ENCODE measurements around the gene RHEB. TPM values are rescaled to one million over a fixed set of nuclear protein-coding genes. Genes with fewer than 3 reads are reported as not detected.

Gene RHEB
- total and polyA plus RNA-seq, 2 experiments from 2014 or later, result 111 to 135 TPM

DNA sequence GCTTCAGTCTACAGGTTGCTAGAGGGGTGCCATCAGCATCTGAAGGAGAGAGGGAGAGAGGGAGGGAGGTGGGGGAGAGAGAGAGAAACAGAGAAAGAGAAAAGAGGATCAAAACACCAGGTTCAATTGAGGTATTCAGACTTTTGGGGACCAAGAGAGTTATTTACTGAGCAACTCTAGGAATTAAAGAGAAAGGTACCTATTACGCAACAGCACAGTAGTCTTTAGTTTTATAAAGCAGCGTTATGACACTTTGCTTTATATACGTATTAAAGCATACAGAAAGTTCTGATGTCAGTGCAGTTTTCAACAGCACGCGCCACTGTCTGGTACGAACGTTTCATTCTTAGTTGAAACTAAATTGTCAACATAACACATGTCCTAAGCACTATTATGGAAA, 41.8 kb downstream of the RHEB start:
- Histone ChIP-seq H3K4me3 (no peak overlapping the region), H3K27ac (no peak overlapping the region), H3K4me2 (no peak overlapping the region), H3K9me3 (ENCODE audit: low read depth) (no peaks in the 10 kb centered on the region), H2AFZ (no peak overlapping the region), H3K79me2 (peaks cover 76% of the 10 kb centered on the region), H3K27me3 (no peaks in the 10 kb centered on the region), H4K20me1 (ENCODE audit: insufficient read depth, poor library complexity, severe bottlenecking) (peaks cover 14% of the 10 kb centered on the region), H3K36me3 (replicated peaks; ENCODE audit: insufficient read depth, low read depth) (no peaks in the 10 kb centered on the region), H3K4me1 (ENCODE audit: insufficient read depth) (no peaks in the 10 kb centered on the region), H3K9me2 (replicated peaks; ENCODE audit: insufficient read depth) (no peaks in the 10 kb centered on the region)
- no peak for DNase-seq (ENCODE audit: low spot score)
- 97% methylated on average over 7 of the region's 7 CpGs for WGBS (ENCODE audit: low lambda C conversion rate, missing lambda C conversion rate)
- no peak for TF ChIP-seq EZH2phosphoT487 (IDR thresholded peaks at IDR 0.05; ENCODE audit: low read depth, severe bottlenecking, unreplicated experiment)
- TF ChIP-seq EZH2 (IDR thresholded peaks at IDR 0.05; ENCODE audit: borderline replicate concordance), result no peak
- TF ChIP-seq, protein P1, sequence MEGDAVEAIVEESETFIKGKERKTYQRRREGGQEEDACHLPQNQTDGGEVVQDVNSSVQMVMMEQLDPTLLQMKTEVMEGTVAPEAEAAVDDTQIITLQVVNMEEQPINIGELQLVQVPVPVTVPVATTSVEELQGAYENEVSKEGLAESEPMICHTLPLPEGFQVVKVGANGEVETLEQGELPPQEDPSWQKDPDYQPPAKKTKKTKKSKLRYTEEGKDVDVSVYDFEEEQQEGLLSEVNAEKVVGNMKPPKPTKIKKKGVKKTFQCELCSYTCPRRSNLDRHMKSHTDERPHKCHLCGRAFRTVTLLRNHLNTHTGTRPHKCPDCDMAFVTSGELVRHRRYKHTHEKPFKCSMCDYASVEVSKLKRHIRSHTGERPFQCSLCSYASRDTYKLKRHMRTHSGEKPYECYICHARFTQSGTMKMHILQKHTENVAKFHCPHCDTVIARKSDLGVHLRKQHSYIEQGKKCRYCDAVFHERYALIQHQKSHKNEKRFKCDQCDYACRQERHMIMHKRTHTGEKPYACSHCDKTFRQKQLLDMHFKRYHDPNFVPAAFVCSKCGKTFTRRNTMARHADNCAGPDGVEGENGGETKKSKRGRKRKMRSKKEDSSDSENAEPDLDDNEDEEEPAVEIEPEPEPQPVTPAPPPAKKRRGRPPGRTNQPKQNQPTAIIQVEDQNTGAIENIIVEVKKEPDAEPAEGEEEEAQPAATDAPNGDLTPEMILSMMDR (IDR thresholded peaks at IDR 0.05; ENCODE audit: poor library complexity), result no peak

- Histone ChIP-seq H3K9me3 (ENCODE audit: low read depth) (no peaks in the 10 kb centered on the region), H3K79me2 (peaks cover 45% of the 10 kb centered on the region), H3K4me1 (ENCODE audit: insufficient read depth) (no peaks in the 10 kb centered on the region), H3K36me3 (replicated peaks; ENCODE audit: insufficient read depth, low read depth) (peaks cover 3% of the 10 kb centered on the region), H4K20me1 (ENCODE audit: insufficient read depth, poor library complexity, severe bottlenecking) (peaks cover 13% of the 10 kb centered on the region), H3K27ac (no peak overlapping the region), H3K9me2 (replicated peaks; ENCODE audit: insufficient read depth) (no peaks in the 10 kb centered on the region), H3K27me3 (no peaks in the 10 kb centered on the region), H3K4me3 (no peak overlapping the region), H3K4me2 (no peak overlapping the region), H2AFZ (no peak overlapping the region)
- TF ChIP-seq, protein P1 (IDR thresholded peaks at IDR 0.05; ENCODE audit: poor library complexity), result no peak
- TF ChIP-seq EZH2 (IDR thresholded peaks at IDR 0.05; ENCODE audit: borderline replicate concordance) (no peak), EZH2phosphoT487 (IDR thresholded peaks at IDR 0.05; ENCODE audit: low read depth, severe bottlenecking, unreplicated experiment) (no peak)
- DNase-seq (ENCODE audit: low spot score), result no peak
- WGBS (ENCODE audit: low lambda C conversion rate, missing lambda C conversion rate), result 85% methylated on average over 17 of the region's 17 CpGs
Observed at GRCh38 chr7:151472644-151473380, 46.9 kb downstream of the RHEB start.

GRCh38 chr7:151470711-151471110, 49.0 kb downstream of the RHEB start:
- Histone ChIP-seq H3K4me1 (ENCODE audit: insufficient read depth) (no peaks in the 10 kb centered on the region), H3K4me3 (no peak overlapping the region), H3K9me3 (ENCODE audit: low read depth) (no peaks in the 10 kb centered on the region), H3K4me2 (no peak overlapping the region), H3K27ac (no peak overlapping the region), H3K27me3 (no peaks in the 10 kb centered on the region), H3K36me3 (replicated peaks; ENCODE audit: insufficient read depth, low read depth) (peaks cover 3% of the 10 kb centered on the region), H3K9me2 (replicated peaks; ENCODE audit: insufficient read depth) (no peaks in the 10 kb centered on the region), H3K79me2 (peaks cover 27% of the 10 kb centered on the region), H2AFZ (no peak overlapping the region), H4K20me1 (ENCODE audit: insufficient read depth, poor library complexity, severe bottlenecking) (peaks cover 10% of the 10 kb centered on the region)
- no peak for DNase-seq (ENCODE audit: low spot score)
- TF ChIP-seq, protein P1 (IDR thresholded peaks at IDR 0.05; ENCODE audit: poor library complexity), result no peak
- TF ChIP-seq EZH2 (IDR thresholded peaks at IDR 0.05; ENCODE audit: borderline replicate concordance) (no peak), EZH2phosphoT487 (IDR thresholded peaks at IDR 0.05; ENCODE audit: low read depth, severe bottlenecking, unreplicated experiment) (no peak)
- WGBS (ENCODE audit: low lambda C conversion rate, missing lambda C conversion rate), result 94% methylated on average over 2 of the region's 2 CpGs

All from hepatocyte (in vitro differentiated cells).